Measurements from ENCODE around the gene SNTG2.

Gene SNTG2

GRCh38 chr2:1300284-1300683 is 349.6 kb downstream of the SNTG2 start:
- no peak for DNase-seq (ENCODE audit: low read depth)
- H3K4me3 ChIP-seq (ENCODE audit: low read depth, low read length): no peak overlapping the region
- TF ChIP-seq CTCF (IDR thresholded peaks at IDR 0.05; ENCODE audit: insufficient read depth, low read depth, low read length, missing control alignments): no peak

- TF ChIP-seq CTCF (IDR thresholded peaks at IDR 0.05; ENCODE audit: insufficient read depth, low read depth, low read length, missing control alignments): no peak
- no peak overlapping the region for H3K4me3 ChIP-seq (ENCODE audit: low read depth, low read length)
- no peak for DNase-seq (ENCODE audit: low read depth)
Observed at GRCh38 chr2:1301056-1301455, 350.4 kb downstream of the SNTG2 start.

- no peak overlapping the region for H3K4me3 ChIP-seq (ENCODE audit: low read depth, low read length)
- TF ChIP-seq CTCF (IDR thresholded peaks at IDR 0.05; ENCODE audit: insufficient read depth, low read depth, low read length, missing control alignments): no peak
- no peak for DNase-seq (ENCODE audit: low read depth)
Observed at GRCh38 chr2:1305342-1306013, 354.8 kb downstream of the SNTG2 start.

GRCh38 chr2:1306014-1306686 is 355.5 kb downstream of the SNTG2 start:
- TF ChIP-seq CTCF (IDR thresholded peaks at IDR 0.05; ENCODE audit: insufficient read depth, low read depth, low read length, missing control alignments): no peak
- H3K4me3 ChIP-seq (ENCODE audit: low read depth, low read length): no peak overlapping the region
- no peak for DNase-seq (ENCODE audit: low read depth)

- no peak for TF ChIP-seq CTCF (IDR thresholded peaks at IDR 0.05; ENCODE audit: insufficient read depth, low read depth, low read length, missing control alignments)
- DNase-seq (ENCODE audit: low read depth): no peak
- H3K4me3 ChIP-seq (ENCODE audit: low read depth, low read length): no peak overlapping the region
Observed at GRCh38 chr2:1306687-1307516, 356.3 kb downstream of the SNTG2 start.

GRCh38 chr2:1307670-1308069 is 357.0 kb downstream of the SNTG2 start:
- no peak for TF ChIP-seq CTCF (IDR thresholded peaks at IDR 0.05; ENCODE audit: insufficient read depth, low read depth, low read length, missing control alignments)
- no peak overlapping the region for H3K4me3 ChIP-seq (ENCODE audit: low read depth, low read length)

More at GRCh38 chr2:1307670-1308069, 357.0 kb downstream of the SNTG2 start:
- no peak for DNase-seq (ENCODE audit: low read depth)

All from GM12865 (cell line).